ENCODE results near the gene SLC17A5.
A peak's percentile ranks its signal among the peaks of the same experiment; 100 is the strongest.
"Not testable (repeated sequence)": the region's sequence is repeated elsewhere in the genome, so short reads cannot be mapped to it uniquely, and the experiment has no call there.

The SLC17A5 gene

GRCh38 chr6:73613806-73614536 lies 39.8 kb downstream of the SLC17A5 start:
- no peak for DNase-seq

GRCh38 chr6:73612611-73613010 lies 41.2 kb downstream of the SLC17A5 start:
- DNase-seq, result no peak

- DNase-seq, result no peak
These were observed 43.1 kb downstream of the SLC17A5 start for GRCh38 chr6:73610444-73611275.

- DNase-seq, result no peak
These were observed 45.0 kb downstream of the SLC17A5 start for GRCh38 chr6:73608761-73609160.

- no peak for DNase-seq
These were observed 47.4 kb downstream of the SLC17A5 start for GRCh38 chr6:73606428-73606827.

GRCh38 chr6:73604461-73604860 lies 49.3 kb downstream of the SLC17A5 start:
- DNase-seq, result no peak

GRCh38 chr6:73604020-73604419 lies 49.8 kb downstream of the SLC17A5 start:
- no peak for DNase-seq

- no peak for DNase-seq
These were observed 67.3 kb downstream of the SLC17A5 start for GRCh38 chr6:73586416-73586974.

- DNase-seq, result peak; percentile 19
These were observed 68.0 kb downstream of the SLC17A5 start for GRCh38 chr6:73585566-73586415.

- DNase-seq, result no peak
These were observed 72.5 kb downstream of the SLC17A5 start for GRCh38 chr6:73581293-73581692.

GRCh38 chr6:73580247-73581149 lies 73.3 kb downstream of the SLC17A5 start:
- peak; percentile 54 for DNase-seq

- no peak for DNase-seq
These were observed 73.9 kb downstream of the SLC17A5 start for GRCh38 chr6:73579851-73580246.

GRCh38 chr6:73579389-73579788 lies 74.4 kb downstream of the SLC17A5 start:
- no peak for DNase-seq

GRCh38 chr6:73577676-73578075 lies 76.1 kb downstream of the SLC17A5 start:
- DNase-seq, result no peak

- DNase-seq, result not testable (repeated sequence)
These were observed 81.3 kb downstream of the SLC17A5 start for GRCh38 chr6:73572531-73572930.

- not testable (repeated sequence) for DNase-seq
These were observed 82.3 kb downstream of the SLC17A5 start for GRCh38 chr6:73571218-73572181.

- no peak for DNase-seq
These were observed 84.7 kb downstream of the SLC17A5 start for GRCh38 chr6:73569121-73569520.

GRCh38 chr6:73566954-73567591 lies 86.7 kb downstream of the SLC17A5 start:
- no peak for DNase-seq

- not testable (repeated sequence) for DNase-seq
These were observed 87.3 kb downstream of the SLC17A5 start for GRCh38 chr6:73566486-73566871.
